ENCODE data around the gene COMP.
"Not testable (repeated sequence)": the region's sequence is repeated elsewhere in the genome, so short reads cannot be mapped to it uniquely, and the experiment has no call there.

Gene COMP

GRCh38 chr19:18830488-18830887, 39.4 kb upstream of the COMP start:
- peaks cover 5 to 34% (median 31%) of the 10 kb centered on the region in 5 donors for H3K4me1 ChIP-seq (ENCODE audit: control insufficient read depth in 5 of 5, insufficient read depth in 5 of 5, low read length in 5 of 5)
- no peak overlapping the region for H3K4me3 ChIP-seq (ENCODE audit: low read depth in 1 of 5, low read length in 5 of 5)
- no peak overlapping the region for H3K27ac ChIP-seq (ENCODE audit: low read depth, low read length)
- H3K27me3 ChIP-seq (ENCODE audit: control insufficient read depth in 5 of 5, insufficient read depth in 4 of 5, low read length in 5 of 5), result no peaks in the 10 kb centered on the region
- H3K9ac ChIP-seq (ENCODE audit: low read length in 5 of 5), result no peak overlapping the region
- H3K36me3 ChIP-seq (ENCODE audit: control insufficient read depth in 5 of 5, insufficient read depth in 5 of 5, low read length in 5 of 5), result peaks cover 0 to 2% (median 0%) of the 10 kb centered on the region in 5 donors
- peaks cover 0 to 11% (median 8%) of the 10 kb centered on the region in 5 donors for H3K9me3 ChIP-seq (ENCODE audit: control insufficient read depth in 5 of 5, low read length in 5 of 5)

GRCh38 chr19:18828786-18829185, 37.7 kb upstream of the COMP start:
- Histone ChIP-seq H3K4me1 (ENCODE audit: control insufficient read depth in 5 of 5, insufficient read depth in 5 of 5, low read length in 5 of 5) (peaks cover 2 to 19% (median 17%) of the 10 kb centered on the region in 5 donors), H3K9me3 (ENCODE audit: control insufficient read depth in 5 of 5, low read length in 5 of 5) (peaks cover 0 to 11% (median 8%) of the 10 kb centered on the region in 5 donors), H3K4me3 (ENCODE audit: low read depth in 1 of 5, low read length in 5 of 5) (no peak overlapping the region), H3K27ac (ENCODE audit: low read depth, low read length) (no peak overlapping the region), H3K27me3 (ENCODE audit: control insufficient read depth in 5 of 5, insufficient read depth in 4 of 5, low read length in 5 of 5) (no peaks in the 10 kb centered on the region), H3K36me3 (ENCODE audit: control insufficient read depth in 5 of 5, insufficient read depth in 5 of 5, low read length in 5 of 5) (no peaks in the 10 kb centered on the region), H3K9ac (ENCODE audit: low read length in 5 of 5) (peak overlapping the region in 1 of 5 donors; percentile 14)

GRCh38 chr19:18817574-18817973, 26.5 kb upstream of the COMP start:
- no peaks in the 10 kb centered on the region for H3K9me3 ChIP-seq (ENCODE audit: control insufficient read depth in 5 of 5, low read length in 5 of 5)
- H3K4me3 ChIP-seq (ENCODE audit: low read depth in 1 of 5, low read length in 5 of 5), result no peak overlapping the region
- no peaks in the 10 kb centered on the region for H3K27me3 ChIP-seq (ENCODE audit: control insufficient read depth in 5 of 5, insufficient read depth in 4 of 5, low read length in 5 of 5)
- H3K9ac ChIP-seq (ENCODE audit: low read length in 5 of 5), result no peak overlapping the region
- no peak overlapping the region for H3K27ac ChIP-seq (ENCODE audit: low read depth, low read length)
- no peaks in the 10 kb centered on the region for H3K36me3 ChIP-seq (ENCODE audit: control insufficient read depth in 5 of 5, insufficient read depth in 5 of 5, low read length in 5 of 5)
- H3K4me1 ChIP-seq (ENCODE audit: control insufficient read depth in 5 of 5, insufficient read depth in 5 of 5, low read length in 5 of 5), result peaks cover 0 to 10% (median 6%) of the 10 kb centered on the region in 5 donors

GRCh38 chr19:18816645-18817044, 25.5 kb upstream of the COMP start:
- not testable (repeated sequence) for H3K4me1 ChIP-seq (ENCODE audit: control insufficient read depth in 5 of 5, insufficient read depth in 5 of 5, low read length in 5 of 5); H3K36me3 ChIP-seq (ENCODE audit: control insufficient read depth in 5 of 5, insufficient read depth in 5 of 5, low read length in 5 of 5); H3K9ac ChIP-seq (ENCODE audit: low read length in 5 of 5); H3K9me3 ChIP-seq (ENCODE audit: control insufficient read depth in 5 of 5, low read length in 5 of 5); H3K27ac ChIP-seq (ENCODE audit: low read depth, low read length); H3K27me3 ChIP-seq (ENCODE audit: control insufficient read depth in 5 of 5, insufficient read depth in 4 of 5, low read length in 5 of 5); H3K4me3 ChIP-seq (ENCODE audit: low read depth in 1 of 5, low read length in 5 of 5)

GRCh38 chr19:18815673-18816072, 24.6 kb upstream of the COMP start:
- no peaks in the 10 kb centered on the region for H3K9me3 ChIP-seq (ENCODE audit: control insufficient read depth in 5 of 5, low read length in 5 of 5)
- H3K27me3 ChIP-seq (ENCODE audit: control insufficient read depth in 5 of 5, insufficient read depth in 4 of 5, low read length in 5 of 5), result no peaks in the 10 kb centered on the region
- no peak overlapping the region for H3K27ac ChIP-seq (ENCODE audit: low read depth, low read length)
- no peak overlapping the region for H3K4me3 ChIP-seq (ENCODE audit: low read depth in 1 of 5, low read length in 5 of 5)
- peaks cover 0 to 10% (median 6%) of the 10 kb centered on the region in 5 donors for H3K4me1 ChIP-seq (ENCODE audit: control insufficient read depth in 5 of 5, insufficient read depth in 5 of 5, low read length in 5 of 5)
- H3K9ac ChIP-seq (ENCODE audit: low read length in 5 of 5), result no peak overlapping the region
- no peaks in the 10 kb centered on the region for H3K36me3 ChIP-seq (ENCODE audit: control insufficient read depth in 5 of 5, insufficient read depth in 5 of 5, low read length in 5 of 5)

GRCh38 chr19:18814063-18814462, 23.0 kb upstream of the COMP start:
- Histone ChIP-seq H3K9me3 (ENCODE audit: control insufficient read depth in 5 of 5, low read length in 5 of 5) (no peaks in the 10 kb centered on the region), H3K4me1 (ENCODE audit: control insufficient read depth in 5 of 5, insufficient read depth in 5 of 5, low read length in 5 of 5) (peaks cover 0 to 17% (median 14%) of the 10 kb centered on the region in 5 donors), H3K9ac (ENCODE audit: low read length in 5 of 5) (no peak overlapping the region), H3K27ac (ENCODE audit: low read depth, low read length) (no peak overlapping the region), H3K27me3 (ENCODE audit: control insufficient read depth in 5 of 5, insufficient read depth in 4 of 5, low read length in 5 of 5) (no peaks in the 10 kb centered on the region), H3K36me3 (ENCODE audit: control insufficient read depth in 5 of 5, insufficient read depth in 5 of 5, low read length in 5 of 5) (no peaks in the 10 kb centered on the region), H3K4me3 (ENCODE audit: low read depth in 1 of 5, low read length in 5 of 5) (no peak overlapping the region)

- H3K4me1 ChIP-seq (ENCODE audit: control insufficient read depth in 5 of 5, insufficient read depth in 5 of 5, low read length in 5 of 5), result peaks cover 0 to 29% (median 19%) of the 10 kb centered on the region in 5 donors
- not testable (repeated sequence) for H3K4me3 ChIP-seq (ENCODE audit: low read depth in 1 of 5, low read length in 5 of 5); H3K9me3 ChIP-seq (ENCODE audit: control insufficient read depth in 5 of 5, low read length in 5 of 5); H3K36me3 ChIP-seq (ENCODE audit: control insufficient read depth in 5 of 5, insufficient read depth in 5 of 5, low read length in 5 of 5); H3K9ac ChIP-seq (ENCODE audit: low read length in 5 of 5); H3K27ac ChIP-seq (ENCODE audit: low read depth, low read length); H3K27me3 ChIP-seq (ENCODE audit: control insufficient read depth in 5 of 5, insufficient read depth in 4 of 5, low read length in 5 of 5)
Measured at GRCh38 chr19:18811638-18812037, 20.5 kb upstream of the COMP start.

- Histone ChIP-seq H3K9ac (ENCODE audit: low read length in 5 of 5) (peak overlapping the region in 1 of 5 donors; percentile 41), H3K4me3 (ENCODE audit: low read depth in 1 of 5, low read length in 5 of 5) (peak overlapping the region in 4 of 5 donors; percentile 11 to 55 (median 37)), H3K27ac (ENCODE audit: low read depth, low read length) (no peak overlapping the region), H3K4me1 (ENCODE audit: control insufficient read depth in 5 of 5, insufficient read depth in 5 of 5, low read length in 5 of 5) (peaks cover 0 to 28% (median 19%) of the 10 kb centered on the region in 5 donors), H3K9me3 (ENCODE audit: control insufficient read depth in 5 of 5, low read length in 5 of 5) (no peaks in the 10 kb centered on the region), H3K27me3 (ENCODE audit: control insufficient read depth in 5 of 5, insufficient read depth in 4 of 5, low read length in 5 of 5) (no peaks in the 10 kb centered on the region), H3K36me3 (ENCODE audit: control insufficient read depth in 5 of 5, insufficient read depth in 5 of 5, low read length in 5 of 5) (no peaks in the 10 kb centered on the region)
Measured at GRCh38 chr19:18809149-18809868, 18.2 kb upstream of the COMP start.

GRCh38 chr19:18807861-18808331, 16.8 kb upstream of the COMP start:
- Histone ChIP-seq H3K27ac (ENCODE audit: low read depth, low read length) (no peak overlapping the region), H3K9ac (ENCODE audit: low read length in 5 of 5) (peak overlapping the region in 1 of 5 donors; percentile 11), H3K4me3 (ENCODE audit: low read depth in 1 of 5, low read length in 5 of 5) (no peak overlapping the region), H3K9me3 (ENCODE audit: control insufficient read depth in 5 of 5, low read length in 5 of 5) (no peaks in the 10 kb centered on the region), H3K4me1 (ENCODE audit: control insufficient read depth in 5 of 5, insufficient read depth in 5 of 5, low read length in 5 of 5) (peaks cover 0 to 19% (median 11%) of the 10 kb centered on the region in 5 donors), H3K36me3 (ENCODE audit: control insufficient read depth in 5 of 5, insufficient read depth in 5 of 5, low read length in 5 of 5) (no peaks in the 10 kb centered on the region), H3K27me3 (ENCODE audit: control insufficient read depth in 5 of 5, insufficient read depth in 4 of 5, low read length in 5 of 5) (peaks cover 0 to 5% (median 0%) of the 10 kb centered on the region in 5 donors)

- Histone ChIP-seq H3K4me1 (ENCODE audit: control insufficient read depth in 5 of 5, insufficient read depth in 5 of 5, low read length in 5 of 5) (peaks cover 0 to 18% (median 9%) of the 10 kb centered on the region in 5 donors), H3K4me3 (ENCODE audit: low read depth in 1 of 5, low read length in 5 of 5) (no peak overlapping the region), H3K27me3 (ENCODE audit: control insufficient read depth in 5 of 5, insufficient read depth in 4 of 5, low read length in 5 of 5) (peaks cover 0 to 11% (median 0%) of the 10 kb centered on the region in 5 donors)
Measured at GRCh38 chr19:18804643-18805042, 13.5 kb upstream of the COMP start.

More at GRCh38 chr19:18804643-18805042, 13.5 kb upstream of the COMP start:
- Histone ChIP-seq H3K36me3 (ENCODE audit: control insufficient read depth in 5 of 5, insufficient read depth in 5 of 5, low read length in 5 of 5) (no peaks in the 10 kb centered on the region), H3K27ac (ENCODE audit: low read depth, low read length) (no peak overlapping the region), H3K9ac (ENCODE audit: low read length in 5 of 5) (no peak overlapping the region), H3K9me3 (ENCODE audit: control insufficient read depth in 5 of 5, low read length in 5 of 5) (no peaks in the 10 kb centered on the region)

Measured in subcutaneous abdominal adipose tissue (tissue), 5 donors.